Activated CD4-positive, alpha-beta memory T cell treated with anti-CD3 and anti-CD28 coated beads, Interleukin-2, amount 10 ng/mL, durations not matched to agents 7 days and 5 days (primary cell): Measurements from ENCODE around the gene NPR1. TPM values are rescaled to one million over a fixed set of nuclear protein-coding genes. Genes with fewer than 3 reads are reported as not detected.

Source experiments
- CTCF ChIA-PET: fragments of 350-600 bp; sonication (Branson Sonifier 250); formaldehyde crosslinking; loops from one replicate; lab custom pipeline; 2021; ENCODE audit warnings: antibody characterized with exemption, inconsistent platforms; lab: Charles Lee
- POLR2A ChIA-PET: fragments of 350-600 bp; sonication (Branson Sonifier 250); formaldehyde crosslinking; loops from one replicate; lab custom pipeline; 2021; ENCODE audit warnings: antibody characterized with exemption; lab: Charles Lee
- DNase-seq: peaks from one replicate; pipeline ENCODE4 v3.0.0-alpha.2; 2020
- H3K27ac Mint-ChIP-seq: one replicate; pipeline ENCODE4 v1.8.0; 2021; ENCODE audit warnings: mild to moderate bottlenecking, mixed read lengths
- H3K27me3 Mint-ChIP-seq: one replicate; pipeline ENCODE4 v1.8.0; 2021; ENCODE audit warnings: mixed read lengths
- H3K36me3 Mint-ChIP-seq: one replicate; pipeline ENCODE4 v1.8.0; 2021; ENCODE audit warnings: low read depth, mixed read lengths
- H3K4me1 Mint-ChIP-seq: one replicate; pipeline ENCODE4 v1.8.0; 2021; ENCODE audit warnings: mixed read lengths
- H3K4me3 Mint-ChIP-seq: one replicate; pipeline ENCODE4 v1.8.0; 2021; ENCODE audit warnings: mild to moderate bottlenecking, mixed read lengths
- H3K9me3 Mint-ChIP-seq: one replicate; pipeline ENCODE4 v1.8.0; 2021; ENCODE audit warnings: mixed read lengths
- total RNA-seq, 2 experiments: library from RNA; stranded (reverse); gene quantifications; one replicate each; pipeline ENCODE4 v1.2.3, GENCODE V29; 2021

The NPR1 gene
- total RNA-seq = not detected

DNA sequence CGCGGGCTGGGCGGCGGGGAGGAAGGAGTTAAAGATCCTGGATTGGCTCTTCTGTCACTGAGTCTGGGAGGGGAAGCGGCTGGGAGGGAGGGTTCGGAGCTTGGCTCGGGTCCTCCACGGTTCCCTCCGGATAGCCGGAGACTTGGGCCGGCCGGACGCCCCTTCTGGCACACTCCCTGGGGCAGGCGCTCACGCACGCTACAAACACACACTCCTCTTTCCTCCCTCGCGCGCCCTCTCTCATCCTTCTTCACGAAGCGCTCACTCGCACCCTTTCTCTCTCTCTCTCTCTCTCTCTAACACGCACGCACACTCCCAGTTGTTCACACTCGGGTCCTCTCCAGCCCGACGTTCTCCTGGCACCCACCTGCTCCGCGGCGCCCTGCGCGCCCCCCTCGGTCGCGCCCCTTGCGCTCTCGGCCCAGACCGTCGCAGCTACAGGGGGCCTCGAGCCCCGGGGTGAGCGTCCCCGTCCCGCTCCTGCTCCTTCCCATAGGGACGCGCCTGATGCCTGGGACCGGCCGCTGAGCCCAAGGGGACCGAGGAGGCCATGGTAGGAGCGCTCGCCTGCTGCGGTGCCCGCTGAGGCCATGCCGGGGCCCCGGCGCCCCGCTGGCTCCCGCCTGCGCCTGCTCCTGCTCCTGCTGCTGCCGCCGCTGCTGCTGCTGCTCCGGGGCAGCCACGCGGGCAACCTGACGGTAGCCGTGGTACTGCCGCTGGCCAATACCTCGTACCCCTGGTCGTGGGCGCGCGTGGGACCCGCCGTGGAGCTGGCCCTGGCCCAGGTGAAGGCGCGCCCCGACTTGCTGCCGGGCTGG is at the start of gene NPR1:
TSS of gene NPR1 (plus strand) at position 170 of the 818 bp plus-strand sequence. CDS start at position 591, 421 bp downstream.
- H3K27me3 Mint-ChIP-seq = peaks cover 59% of the 10 kb centered on the region
- H3K9me3 Mint-ChIP-seq = no peaks in the 10 kb centered on the region
- H3K4me3 Mint-ChIP-seq = peak within 1 kb of the TSS; percentile 69
- no peaks in the 10 kb centered on the region for H3K36me3 Mint-ChIP-seq
- DNase-seq = peak; percentile 29
- H3K27ac Mint-ChIP-seq = no peak within 1 kb of the TSS
- ChIA-PET CTCF (interaction anchor here (0.6 to 1.8 kb wide), 3 partner anchors 70 to 308 kb away, joined by 3 to 5 read pairs (median 4); no protein-coding TSS in a partner anchor), POLR2A (no interaction called here)
- H3K4me1 Mint-ChIP-seq = peaks cover 22% of the 10 kb centered on the region

- Mint-ChIP-seq H3K4me3 (no peak overlapping the region), H3K9me3 (no peaks in the 10 kb centered on the region), H3K4me1 (peaks cover 24% of the 10 kb centered on the region), H3K27ac (no peak overlapping the region), H3K36me3 (peaks cover 7% of the 10 kb centered on the region), H3K27me3 (no peaks in the 10 kb centered on the region)
- ChIA-PET CTCF (interaction anchor here (1.1 kb wide), 1 partner anchor 118 kb away, joined by 4 read pairs; no protein-coding TSS in a partner anchor), POLR2A (interaction anchor here (0.7 kb wide), 1 partner anchor 20 kb away, joined by 3 read pairs; no protein-coding TSS in a partner anchor)
- no peak for DNase-seq
Measured at GRCh38 chr1:153629343-153629665, 49.2 kb upstream of the NPR1 start.

DNA sequence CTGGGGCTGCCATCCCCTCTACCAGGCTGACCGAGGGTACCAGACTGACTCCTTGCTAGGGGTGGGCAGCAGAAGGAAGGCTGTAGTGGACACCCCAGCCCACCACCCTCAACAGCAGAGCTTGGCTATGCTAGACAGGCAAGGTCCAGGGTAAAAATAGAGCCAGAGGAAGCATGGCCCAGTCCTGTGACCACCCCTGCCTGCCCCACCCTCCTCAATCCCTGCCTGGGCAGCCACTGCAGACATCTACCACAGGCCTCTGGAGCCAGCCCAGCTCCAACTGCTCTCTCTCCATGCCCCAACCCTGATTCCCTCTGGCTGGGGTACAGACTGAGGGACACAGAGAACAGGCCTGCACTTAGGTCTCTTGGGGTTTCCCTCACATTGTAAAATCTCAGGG is 48.5 kb upstream of the NPR1 start:
- no peak for DNase-seq
- Mint-ChIP-seq H3K27me3 (no peaks in the 10 kb centered on the region), H3K4me3 (no peak overlapping the region), H3K9me3 (no peaks in the 10 kb centered on the region), H3K4me1 (peaks cover 27% of the 10 kb centered on the region), H3K27ac (no peak overlapping the region), H3K36me3 (peaks cover 11% of the 10 kb centered on the region)
- POLR2A ChIA-PET = interaction anchor here (2.0 kb wide), 1 partner anchor 30 kb away, joined by 4 read pairs; no protein-coding TSS in a partner anchor
- CTCF ChIA-PET = interaction anchor here (1.4 kb wide), 1 partner anchor 119 kb away, joined by 7 read pairs; no protein-coding TSS in a partner anchor

GRCh38 chr1:153630384-153630783 is 48.1 kb upstream of the NPR1 start:
- Mint-ChIP-seq H3K4me1 (peaks cover 28% of the 10 kb centered on the region), H3K27ac (no peak overlapping the region), H3K9me3 (no peaks in the 10 kb centered on the region), H3K4me3 (no peak overlapping the region), H3K36me3 (peaks cover 14% of the 10 kb centered on the region), H3K27me3 (no peaks in the 10 kb centered on the region)
- DNase-seq = no peak
- ChIA-PET POLR2A (interaction anchor here (2.0 kb wide), 1 partner anchor 29 kb away, joined by 4 read pairs; no protein-coding TSS in a partner anchor), CTCF (interaction anchor here (1.4 to 1.6 kb wide), 2 partner anchors 12 to 119 kb away, joined by 6 to 7 read pairs; no protein-coding TSS in a partner anchor)

DNA sequence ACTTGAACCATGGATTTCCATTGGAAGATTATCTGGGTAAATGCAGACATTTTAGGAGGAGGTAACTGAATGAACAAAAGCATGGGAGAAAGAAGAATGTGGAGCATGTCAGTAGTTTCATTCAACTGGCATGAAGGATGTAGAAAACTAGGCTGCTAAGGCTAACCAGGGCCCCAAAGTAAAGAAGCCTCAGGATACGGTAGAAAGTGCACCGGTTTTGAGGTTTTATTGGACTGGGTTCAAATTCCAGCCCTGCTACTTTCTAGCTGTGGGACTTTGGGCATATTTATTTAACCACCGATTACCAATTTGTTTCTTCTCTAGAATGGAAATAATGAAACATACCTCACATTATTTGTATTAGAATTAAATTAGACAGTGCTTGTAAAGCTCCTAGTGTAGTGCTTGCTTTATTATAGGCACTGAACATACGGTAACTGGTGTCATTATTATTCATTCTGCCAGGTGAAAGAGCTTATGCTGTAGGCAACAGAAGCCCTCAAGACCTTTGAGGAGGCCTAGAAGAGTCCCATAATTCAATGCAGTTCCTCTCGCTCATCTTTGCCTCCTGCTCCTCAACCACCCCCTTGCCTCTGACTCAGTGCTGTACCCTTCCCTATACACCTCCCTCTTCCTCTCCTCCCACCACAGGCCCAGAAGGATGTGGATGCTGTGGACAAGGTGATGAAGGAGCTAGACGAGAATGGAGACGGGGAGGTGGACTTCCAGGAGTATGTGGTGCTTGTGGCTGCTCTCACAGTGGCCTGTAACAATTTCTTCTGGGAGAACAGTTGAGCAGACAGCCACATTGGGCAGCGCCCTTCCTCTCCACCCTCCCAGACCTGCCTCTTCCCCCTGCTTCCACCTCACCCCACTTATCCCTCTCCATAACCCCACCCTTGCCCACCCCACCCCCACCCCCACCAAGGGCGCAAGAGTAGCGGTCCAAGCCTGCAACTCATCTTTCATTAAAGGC is 47.2 kb upstream of the NPR1 start:
- H3K4me3 Mint-ChIP-seq = no peak overlapping the region
- H3K4me1 Mint-ChIP-seq = peaks cover 35% of the 10 kb centered on the region
- H3K9me3 Mint-ChIP-seq = no peaks in the 10 kb centered on the region
- H3K27me3 Mint-ChIP-seq = no peaks in the 10 kb centered on the region
- peaks cover 22% of the 10 kb centered on the region for H3K36me3 Mint-ChIP-seq
- ChIA-PET POLR2A (interaction anchor here (0.9 to 2.0 kb wide), 2 partner anchors 28 to 40 kb away, joined by 3 to 4 read pairs; no protein-coding TSS in a partner anchor), CTCF (interaction anchor here (0.9 to 1.6 kb wide), 3 partner anchors 11 to 120 kb away, joined by 3 to 7 read pairs (median 6); no protein-coding TSS in a partner anchor)
- H3K27ac Mint-ChIP-seq = no peak overlapping the region
- DNase-seq = no peak

GRCh38 chr1:153633161-153633753 is 45.2 kb upstream of the NPR1 start:
- H3K27ac Mint-ChIP-seq = peak overlapping the region; percentile 100
- DNase-seq = no peak
- ChIA-PET POLR2A (interaction anchor here (0.5 to 3.1 kb wide), 37 partner anchors 11 to 586 kb away, joined by 3 to 99 read pairs (median 7); partner anchors contain the start of genes GATAD2B, ILF2, INTS3 and JTB), CTCF (interaction anchor here (1.1 to 3.6 kb wide), 15 partner anchors 10 to 122 kb away, joined by 3 to 27 read pairs (median 7); partner anchors contain the start of genes S100A4, S100A5, S100A6 and SNAPIN)
- H3K4me3 Mint-ChIP-seq = peak overlapping the region; percentile 97
- peaks cover 48% of the 10 kb centered on the region for H3K4me1 Mint-ChIP-seq
- H3K27me3 Mint-ChIP-seq = no peaks in the 10 kb centered on the region
- peaks cover 38% of the 10 kb centered on the region for H3K36me3 Mint-ChIP-seq
- no peaks in the 10 kb centered on the region for H3K9me3 Mint-ChIP-seq

DNA sequence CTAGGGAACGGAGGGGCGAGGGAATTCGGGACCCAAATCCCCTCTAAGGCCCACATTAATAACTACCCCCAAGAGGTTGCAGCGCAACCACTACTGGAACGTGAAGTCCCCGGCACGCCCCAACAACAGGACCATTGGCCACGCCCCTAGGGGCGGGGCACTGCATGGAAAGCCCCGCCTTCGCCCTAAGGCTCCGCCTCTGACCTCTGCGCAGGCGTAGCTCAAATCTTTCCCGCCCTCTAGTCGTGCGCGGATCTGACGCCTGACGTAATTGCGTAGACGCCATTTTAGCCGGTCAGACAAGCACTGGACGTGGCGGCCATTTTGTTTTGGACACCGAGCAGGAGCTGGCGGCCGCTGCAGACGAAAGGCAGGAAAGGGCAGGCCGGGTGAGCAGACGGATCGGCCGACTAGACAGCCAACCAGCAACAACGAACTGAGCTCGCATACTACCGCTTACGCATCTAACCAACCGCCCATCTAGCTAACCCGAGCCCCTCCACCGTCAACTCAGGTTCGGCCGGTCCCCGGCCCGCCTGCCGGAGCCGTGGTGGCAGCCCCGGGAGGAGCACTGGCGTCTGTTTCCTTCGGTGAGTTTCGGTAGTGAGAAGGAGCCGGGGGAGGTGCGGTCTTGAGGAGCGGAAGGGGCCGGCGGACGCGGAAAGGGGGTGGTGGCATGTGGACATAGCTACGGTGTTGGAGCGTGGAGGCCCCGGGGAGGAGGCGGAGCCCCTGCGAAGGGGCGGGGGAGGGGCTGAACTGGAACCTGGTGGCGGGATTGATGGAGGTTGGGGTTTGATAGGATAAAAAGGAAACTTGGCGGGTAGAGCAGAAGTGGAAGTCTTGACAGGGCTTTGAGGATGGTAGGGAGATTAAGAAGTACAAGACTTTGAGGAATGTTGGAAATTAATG is 44.5 kb upstream of the NPR1 start, which contains the start of gene CHTOP:
TSS of gene CHTOP (plus strand) at position 313 of the 912 bp plus-strand sequence. CDS start 2,523 bp downstream, outside the sequence.
- Mint-ChIP-seq H3K27ac (peak within 1 kb of the TSS; percentile 100), H3K36me3 (peaks cover 44% of the 10 kb centered on the region), H3K27me3 (no peaks in the 10 kb centered on the region), H3K4me3 (peak within 1 kb of the TSS; percentile 97), H3K9me3 (no peaks in the 10 kb centered on the region), H3K4me1 (peaks cover 48% of the 10 kb centered on the region)
- ChIA-PET CTCF (interaction anchor here (1.0 to 3.6 kb wide), 17 partner anchors 9 to 329 kb away, joined by 3 to 27 read pairs (median 7); partner anchors contain the start of genes S100A4, S100A5, S100A6 and SLC39A1), POLR2A (interaction anchor here (0.5 to 3.1 kb wide), 46 partner anchors 10 to 991 kb away, joined by 3 to 99 read pairs (median 5); partner anchors contain the start of genes GATAD2B, ILF2, INTS3 and JTB)
- peak; percentile 98 for DNase-seq

GRCh38 chr1:153635872-153636271 is 42.6 kb upstream of the NPR1 start:
- ChIA-PET POLR2A (interaction anchor here (1.9 to 3.1 kb wide), 8 partner anchors 9 to 287 kb away, joined by 6 to 99 read pairs (median 30); partner anchors contain the start of genes GATAD2B, S100A4, S100A6 and SNAPIN), CTCF (interaction anchor here (1.6 to 3.6 kb wide), 6 partner anchors 36 to 125 kb away, joined by 5 to 27 read pairs (median 12); no protein-coding TSS in a partner anchor)
- no peak for DNase-seq
- H3K4me1 Mint-ChIP-seq = peaks cover 48% of the 10 kb centered on the region
- peak overlapping the region; percentile 97 for H3K4me3 Mint-ChIP-seq
- H3K27me3 Mint-ChIP-seq = no peaks in the 10 kb centered on the region
- H3K9me3 Mint-ChIP-seq = no peaks in the 10 kb centered on the region
- H3K36me3 Mint-ChIP-seq = peaks cover 58% of the 10 kb centered on the region
- H3K27ac Mint-ChIP-seq = peak overlapping the region; percentile 67

DNA sequence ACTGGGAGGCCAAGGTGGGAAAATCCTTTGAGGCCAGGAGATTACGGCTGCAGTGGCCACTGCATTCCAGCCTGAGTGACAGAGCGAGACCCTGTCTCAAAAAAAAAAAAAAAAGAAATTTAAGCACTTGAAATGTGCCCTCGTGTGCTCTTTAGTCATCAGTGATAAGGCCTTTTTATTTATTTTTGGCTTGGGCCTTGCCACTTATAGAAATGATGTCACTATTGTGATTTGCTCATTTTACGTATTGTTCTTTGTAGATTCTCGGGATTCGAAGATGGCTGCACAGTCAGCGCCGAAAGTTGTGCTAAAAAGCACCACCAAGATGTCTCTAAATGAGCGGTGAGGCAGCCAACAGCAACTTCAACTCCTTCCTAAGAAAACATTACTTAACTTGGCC is 42.2 kb upstream of the NPR1 start:
- ChIA-PET POLR2A (interaction anchor here (3.1 kb wide), 1 partner anchor 32 kb away, joined by 29 read pairs; no protein-coding TSS in a partner anchor), CTCF (no interaction called here)
- no peak for DNase-seq
- Mint-ChIP-seq H3K27ac (no peak overlapping the region), H3K36me3 (peaks cover 62% of the 10 kb centered on the region), H3K4me3 (no peak overlapping the region), H3K27me3 (no peaks in the 10 kb centered on the region), H3K4me1 (peaks cover 52% of the 10 kb centered on the region), H3K9me3 (no peaks in the 10 kb centered on the region)

DNA sequence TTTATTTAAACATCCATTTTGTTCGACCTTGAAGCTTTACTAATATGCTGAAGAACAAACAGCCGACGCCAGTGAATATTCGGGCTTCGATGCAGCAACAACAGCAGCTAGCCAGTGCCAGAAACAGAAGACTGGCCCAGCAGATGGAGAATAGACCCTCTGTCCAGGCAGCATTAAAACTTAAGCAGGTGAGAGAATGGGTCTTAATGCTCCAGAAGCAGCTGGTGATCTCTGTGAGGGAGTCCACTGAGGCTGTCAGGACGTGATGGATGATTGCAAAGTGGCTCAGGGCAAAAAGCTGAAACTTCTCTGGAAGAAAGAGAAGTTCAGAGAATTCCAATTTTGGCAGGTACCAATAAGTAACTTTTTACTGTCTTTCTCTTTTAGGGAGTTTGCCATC is 40.2 kb upstream of the NPR1 start:
- CTCF ChIA-PET = interaction anchor here (1.1 kb wide), 1 partner anchor 10 kb away, joined by 5 read pairs; the partner anchor contains the start of genes S100A1 and S100A13
- Mint-ChIP-seq H3K27ac (no peak overlapping the region), H3K9me3 (no peaks in the 10 kb centered on the region), H3K4me3 (no peak overlapping the region), H3K27me3 (no peaks in the 10 kb centered on the region), H3K36me3 (peaks cover 81% of the 10 kb centered on the region), H3K4me1 (peaks cover 45% of the 10 kb centered on the region)
- no peak for DNase-seq
- POLR2A ChIA-PET = interaction anchor here (0.9 to 1.9 kb wide), 5 partner anchors 9 to 106 kb away, joined by 3 to 16 read pairs (median 4); partner anchors contain the start of gene ILF2
